ENCODE data around the gene IRX3.

DNA sequence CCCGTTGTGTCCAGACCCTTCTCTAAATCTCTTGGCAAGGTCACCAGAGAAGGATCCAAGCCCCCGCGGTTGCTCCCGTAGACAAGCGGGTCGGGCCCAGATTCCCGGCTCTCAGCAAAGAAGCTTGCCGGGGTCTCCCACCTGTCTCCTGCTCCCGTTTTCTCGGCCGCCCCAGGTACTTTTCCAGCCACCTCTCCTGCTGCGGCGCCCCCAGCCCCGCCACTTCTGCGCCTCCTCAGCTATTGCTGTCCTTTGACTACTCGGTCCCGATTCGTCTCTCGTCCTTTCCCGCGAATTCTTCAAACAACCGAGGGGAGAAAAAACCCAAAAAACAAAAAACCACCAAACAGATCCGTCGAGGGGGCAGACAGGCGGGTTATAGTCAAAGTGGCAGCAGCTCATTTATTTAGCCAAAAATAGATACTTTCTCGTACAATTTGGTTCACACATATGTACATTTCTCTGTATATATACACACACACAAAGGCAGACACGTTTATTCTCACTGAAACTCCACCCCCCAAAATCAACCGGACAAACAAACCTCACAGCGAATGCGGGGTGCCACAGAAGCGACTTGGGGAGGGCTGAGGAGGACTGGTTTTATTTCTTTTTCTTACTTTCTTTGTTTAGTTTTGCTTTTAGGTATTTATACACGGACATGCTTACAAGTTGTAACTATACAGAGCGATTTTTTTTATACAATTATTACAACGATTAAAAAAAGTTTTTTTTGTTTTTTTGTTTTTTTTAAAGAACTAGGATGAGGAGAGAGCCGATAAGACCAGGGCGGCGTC is 3.5 kb downstream of the IRX3 start:
- TF ChIP-seq, protein P1, sequence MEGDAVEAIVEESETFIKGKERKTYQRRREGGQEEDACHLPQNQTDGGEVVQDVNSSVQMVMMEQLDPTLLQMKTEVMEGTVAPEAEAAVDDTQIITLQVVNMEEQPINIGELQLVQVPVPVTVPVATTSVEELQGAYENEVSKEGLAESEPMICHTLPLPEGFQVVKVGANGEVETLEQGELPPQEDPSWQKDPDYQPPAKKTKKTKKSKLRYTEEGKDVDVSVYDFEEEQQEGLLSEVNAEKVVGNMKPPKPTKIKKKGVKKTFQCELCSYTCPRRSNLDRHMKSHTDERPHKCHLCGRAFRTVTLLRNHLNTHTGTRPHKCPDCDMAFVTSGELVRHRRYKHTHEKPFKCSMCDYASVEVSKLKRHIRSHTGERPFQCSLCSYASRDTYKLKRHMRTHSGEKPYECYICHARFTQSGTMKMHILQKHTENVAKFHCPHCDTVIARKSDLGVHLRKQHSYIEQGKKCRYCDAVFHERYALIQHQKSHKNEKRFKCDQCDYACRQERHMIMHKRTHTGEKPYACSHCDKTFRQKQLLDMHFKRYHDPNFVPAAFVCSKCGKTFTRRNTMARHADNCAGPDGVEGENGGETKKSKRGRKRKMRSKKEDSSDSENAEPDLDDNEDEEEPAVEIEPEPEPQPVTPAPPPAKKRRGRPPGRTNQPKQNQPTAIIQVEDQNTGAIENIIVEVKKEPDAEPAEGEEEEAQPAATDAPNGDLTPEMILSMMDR (conservative IDR thresholded peaks at IDR 0.05; ENCODE audit: low read depth, low read length), result no peak
- no peak for TF ChIP-seq EZH2 (IDR thresholded peaks at IDR 0.05; ENCODE audit: low read length, unreplicated experiment)
